H1 (cell line): Measurements from ENCODE around the gene RDH14. TPM values are rescaled to one million over a fixed set of nuclear protein-coding genes. Genes with fewer than 3 reads are reported as not detected.

Experiments used
- CTCF ChIA-PET: fragments of 300-600 bp; sonication (Branson Sonifier 250); formaldehyde crosslinking; loops from one replicate; lab custom pipeline; 2021; ENCODE audit not compliant: partially characterized antibody; lab: Charles Lee
- POLR2A ChIA-PET: fragments of 300-600 bp; sonication (Branson Sonifier 250); formaldehyde crosslinking; loops from one replicate; lab custom pipeline; 2021; ENCODE audit warnings: inconsistent platforms; ENCODE audit not compliant: partially characterized antibody; lab: Charles Lee
- DNase-seq, 2 experiments: peaks; one replicate each; pipeline versions ENCODE4 v3.0.0 to v3.0.0-alpha.2; 2010 to 2022; ENCODE audit warnings: low spot score in 2 of 2, low read depth in 1 of 2, mixed read lengths in 1 of 2
- FAIRE-seq: peaks from 2 replicates; lab custom pipeline; 2011; peaks lifted over from hg19 to GRCh38; lab: Jason Lieb, UNC
- H2AFZ ChIP-seq: 2 replicates; pipeline ENCODE4 v1.8.1; 2012; ENCODE audit warnings: low read length, inconsistent platforms
- H2AK5ac ChIP-seq: 2 replicates; pipeline ENCODE4 v1.6.1; 2013; ENCODE audit warnings: low read depth, low read length
- H2BK120ac ChIP-seq: replicated peaks from 2 replicates; pipeline ENCODE3; 2013; ENCODE audit warnings: low read depth, low read length, inconsistent platforms
- H2BK12ac ChIP-seq: 2 replicates; pipeline ENCODE4 v1.6.1; 2013; ENCODE audit warnings: low read depth, low read length
- H2BK15ac ChIP-seq: 2 replicates; pipeline ENCODE4 v1.6.1; 2013; ENCODE audit warnings: low read length
- H2BK20ac ChIP-seq: 2 replicates; pipeline ENCODE4 v1.6.1; 2013; ENCODE audit warnings: low read length
- H2BK5ac ChIP-seq: 2 replicates; pipeline ENCODE4 v1.6.1; 2013; ENCODE audit warnings: low read depth, low read length
- H3K14ac ChIP-seq: 2 replicates; pipeline ENCODE4 v1.6.1; 2013; ENCODE audit warnings: inconsistent platforms; ENCODE audit not compliant: insufficient read length
- H3K18ac ChIP-seq: 2 replicates; pipeline ENCODE4 v1.6.1; 2013; ENCODE audit warnings: low read length; ENCODE audit errors: extremely low read depth
- H3K23ac ChIP-seq: 2 replicates; pipeline ENCODE4 v1.6.1; 2013; ENCODE audit warnings: inconsistent platforms; ENCODE audit not compliant: insufficient read length
- H3K23me2 ChIP-seq: 2 replicates; pipeline ENCODE4 v1.6.1; 2013; ENCODE audit warnings: low read depth, low read length
- H3K27ac ChIP-seq: 2 replicates; pipeline ENCODE4 v1.6.1; 2011; ENCODE audit warnings: low read depth, low read length, inconsistent platforms
- H3K27me3 ChIP-seq, 4 experiments: replicated peaks in 1 of 4; 1 replicate in 1 of 4; 2 replicates in 3 of 4; pipeline versions ENCODE4 v1.6.1 to v1.8.1; 2011 to 2013; ENCODE audit warnings: low read length in 3 of 4, mild to moderate bottlenecking in 3 of 4, inconsistent platforms in 2 of 4, mixed read lengths in 2 of 4, moderate library complexity in 1 of 4; ENCODE audit not compliant: control insufficient read depth in 3 of 4, insufficient read depth in 3 of 4; ENCODE audit errors: extremely low read depth in 1 of 4
- H3K36me3 ChIP-seq, 4 experiments: 2 replicates each; pipeline versions ENCODE4 v1.6.1 to v1.8.1; 2011 to 2013; ENCODE audit warnings: mild to moderate bottlenecking in 4 of 4, low read length in 3 of 4, moderate library complexity in 2 of 4, control low read depth in 1 of 4, inconsistent platforms in 1 of 4; ENCODE audit not compliant: insufficient read depth in 4 of 4, control insufficient read depth in 2 of 4
- H3K4ac ChIP-seq: replicated peaks from 2 replicates; pipeline ENCODE3; 2013; ENCODE audit warnings: low read length, low read depth, mixed read lengths, inconsistent platforms; ENCODE audit not compliant: insufficient read length
- H3K4me1 ChIP-seq, 4 experiments: replicated peaks in 1 of 4; 1 replicate in 1 of 4; 2 replicates in 3 of 4; pipeline versions ENCODE4 v1.6.1 to v1.8.1; 2011 to 2013; ENCODE audit warnings: low read length in 3 of 4, inconsistent platforms in 2 of 4, mixed read lengths in 1 of 4; ENCODE audit not compliant: insufficient read depth in 4 of 4, control insufficient read depth in 3 of 4
- H3K4me2 ChIP-seq, 2 experiments: 2 replicates each; pipeline versions ENCODE4 v1.6.1 to v1.8.1; 2011 to 2013; ENCODE audit warnings: low read depth in 2 of 2, low read length in 2 of 2, control low read depth in 1 of 2, inconsistent platforms in 1 of 2, mild to moderate bottlenecking in 1 of 2; ENCODE audit not compliant: insufficient read depth in 1 of 2
- H3K4me3 ChIP-seq, 4 experiments: fragments of 200-600, 300-600 bp in 1 of 4; sonication (generic), shearing (Covaris generic), sonication (Bioruptor Twin) in 1 of 4; 2 replicates each; pipeline versions ENCODE4 v1.5.1 to v1.8.1; 2011 to 2016; ENCODE audit warnings: low read length in 4 of 4, low read depth in 3 of 4, control low read depth in 2 of 4, inconsistent platforms in 2 of 4, mild to moderate bottlenecking in 2 of 4, mixed read lengths in 1 of 4, moderate library complexity in 1 of 4; ENCODE audit not compliant: insufficient read depth in 2 of 4; ENCODE audit errors: extremely low read depth in 1 of 4
- H3K56ac ChIP-seq: replicated peaks from 2 replicates; pipeline ENCODE3; 2013; ENCODE audit warnings: low read depth, mild to moderate bottlenecking, mixed read lengths, low read length, inconsistent platforms; ENCODE audit not compliant: insufficient read length
- H3K79me1 ChIP-seq: 2 replicates; pipeline ENCODE4 v1.6.1; 2013; ENCODE audit warnings: low read depth, low read length, control low read depth
- H3K79me2 ChIP-seq, 2 experiments: 2 replicates each; pipeline versions ENCODE4 v1.6.1 to v1.8.1; 2012 to 2013; ENCODE audit warnings: low read length in 2 of 2, mild to moderate bottlenecking in 2 of 2, inconsistent platforms in 1 of 2; ENCODE audit not compliant: insufficient read depth in 2 of 2, control insufficient read depth in 1 of 2
- H3K9ac ChIP-seq, 4 experiments: replicated peaks in 1 of 4; 1 replicate in 1 of 4; 2 replicates in 3 of 4; pipeline versions ENCODE4 v1.6.1 to v1.8.1; 2011 to 2013; ENCODE audit warnings: low read depth in 3 of 4, low read length in 3 of 4, control low read depth in 2 of 4, mild to moderate bottlenecking in 2 of 4, moderate library complexity in 2 of 4, inconsistent platforms in 1 of 4; ENCODE audit errors: extremely low read depth in 1 of 4
- H3K9me3 ChIP-seq, 2 experiments: 2 replicates each; pipeline versions ENCODE4 v1.6.1 to v1.8.1; 2012 to 2013; ENCODE audit warnings: mild to moderate bottlenecking in 2 of 2, moderate library complexity in 2 of 2, control low read depth in 1 of 2, inconsistent platforms in 1 of 2, low read depth in 1 of 2, low read length in 1 of 2, mixed read lengths in 1 of 2; ENCODE audit not compliant: insufficient read depth in 2 of 2
- H4K20me1 ChIP-seq, 2 experiments: replicated peaks in 1 of 2; 2 replicates each; pipeline versions ENCODE3 to v1.8.1; 2011 to 2013; ENCODE audit warnings: inconsistent platforms in 2 of 2, low read length in 2 of 2, mild to moderate bottlenecking in 1 of 2; ENCODE audit not compliant: insufficient read depth in 2 of 2, control insufficient read depth in 1 of 2
- H4K5ac ChIP-seq: 2 replicates; pipeline ENCODE4 v1.6.1; 2013; ENCODE audit warnings: low read length, low read depth, mixed read lengths, inconsistent platforms; ENCODE audit not compliant: insufficient read length
- H4K8ac ChIP-seq: 2 replicates; pipeline ENCODE4 v1.8.0; 2013; ENCODE audit warnings: mild to moderate bottlenecking, moderate library complexity, low read length, inconsistent platforms; ENCODE audit not compliant: insufficient read depth; ENCODE audit errors: extremely low read depth
- H4K91ac ChIP-seq: replicated peaks from 2 replicates; pipeline ENCODE3; 2013; ENCODE audit warnings: low read length, mixed read lengths, inconsistent platforms; ENCODE audit not compliant: insufficient read length
- CBX5 ChIP-seq: fragments of 300-800, 300-1000 bp; sonication (generic); IDR thresholded peaks from 2 replicates; pipeline ENCODE4 v1.7.1; 2016; ENCODE audit warnings: antibody characterized with exemption, low read length, low read depth
- CEBPB ChIP-seq: IDR thresholded peaks from 2 replicates; pipeline ENCODE4 v1.6.1; 2012; ENCODE audit warnings: low read depth, low read length
- CHD1 ChIP-seq: IDR thresholded peaks from 2 replicates; pipeline ENCODE4 v1.6.1; 2012; ENCODE audit warnings: low read depth, low read length, improper control_type of control experiment
- EGR1 ChIP-seq: IDR thresholded peaks from 2 replicates; pipeline ENCODE4 v1.6.1; 2011; ENCODE audit warnings: low read depth, low read length, borderline replicate concordance
- GABPA ChIP-seq: IDR thresholded peaks from 2 replicates; pipeline ENCODE4 v1.6.1; 2011; ENCODE audit warnings: mild to moderate bottlenecking, low read length, moderate library complexity, borderline replicate concordance; ENCODE audit not compliant: insufficient read depth
- GTF2F1 ChIP-seq: IDR thresholded peaks from 2 replicates; pipeline ENCODE4 v1.6.1; 2012; ENCODE audit warnings: low read depth, low read length, improper control_type of control experiment, borderline replicate concordance
- HDAC6 ChIP-seq: IDR thresholded peaks from one replicate; pipeline ENCODE4 v1.7.1; 2012; ENCODE audit warnings: low read depth, mild to moderate bottlenecking, inconsistent platforms, low read length, moderate library complexity
- JUN ChIP-seq: IDR thresholded peaks from 2 replicates; pipeline ENCODE4 v1.6.1; 2011; ENCODE audit warnings: low read depth, mild to moderate bottlenecking, improper control_type of control experiment, low read length
- KDM4A ChIP-seq: IDR thresholded peaks from one replicate; pipeline ENCODE4 v1.7.1; 2012; ENCODE audit warnings: low read depth, mild to moderate bottlenecking, moderate library complexity, low read length, inconsistent platforms; ENCODE audit not compliant: severe bottlenecking
- MAX ChIP-seq: IDR thresholded peaks from 2 replicates; pipeline ENCODE4 v1.6.1; 2012; ENCODE audit warnings: inconsistent platforms
- NRF1 ChIP-seq: IDR thresholded peaks from 2 replicates; pipeline ENCODE4 v1.6.1; 2011; ENCODE audit warnings: mild to moderate bottlenecking, low read depth, low read length, improper control_type of control experiment
- POLR2AphosphoS5 ChIP-seq: IDR thresholded peaks from 2 replicates; pipeline ENCODE4 v1.6.1; 2011; ENCODE audit warnings: low read depth, low read length
- RFX5 ChIP-seq: IDR thresholded peaks from 2 replicates; pipeline ENCODE4 v1.6.1; 2011; ENCODE audit warnings: low read depth, low read length, improper control_type of control experiment, borderline replicate concordance
- SIRT6 ChIP-seq: IDR thresholded peaks from one replicate; pipeline ENCODE4 v1.7.1; 2012; ENCODE audit warnings: low read length, inconsistent platforms
- SP4 ChIP-seq: IDR thresholded peaks from 2 replicates; pipeline ENCODE4 v1.6.1; 2012; ENCODE audit warnings: low read length, inconsistent platforms
- YY1 ChIP-seq: IDR thresholded peaks from 2 replicates; pipeline ENCODE4 v1.6.1; 2011; ENCODE audit warnings: low read depth, mild to moderate bottlenecking, low read length
- WGBS, 2 experiments: shearing (Covaris generic) in 1 of 2; methylation state at CpG; one replicate each; pipeline versions ENCODE4 v1.1.6 to v1.1.7; 2013 to 2015; ENCODE audit warnings: low lambda C conversion rate in 2 of 2, mixed read lengths in 2 of 2, inconsistent platforms in 1 of 2, low coverage in 1 of 2, missing lambda C conversion rate in 1 of 2; ENCODE audit not compliant: insufficient replicate concordance in 2 of 2, insufficient coverage in 1 of 2, insufficient read length in 1 of 2; ENCODE audit errors: extremely low coverage in 1 of 2, missing lambda C conversion rate in 1 of 2; 5-methylcytosine and 5-hydroxymethylcytosine counted together
- polyA plus RNA-seq, 7 experiments: library from polyadenylated mRNA; depleted of rRNA in 3 of 7; stranded (reverse) in 5 of 7; unstranded in 2 of 7; fragments of >200 nt in 5 of 7; fragments of 200-250 nt in 2 of 7; gene quantifications; 1 replicate in 5 of 7; 2 replicates in 1 of 7; 4 replicates in 1 of 7; pipeline versions ENCODE4 v1.2.1 to v1.2.3, GENCODE V29; 2011 to 2013; ENCODE audit warnings: missing spikeins in 2 of 7, mixed read lengths in 2 of 7
- total RNA-seq: library from RNA; stranded (reverse); fragmentation: NEBNext Ultra II Directional; extraction: Animal tissue kit (Norgen Biotek cat#: 25700); gene quantifications from 2 replicates; pipeline ENCODE4 v1.2.1, GENCODE V29; 2021

The RDH14 gene
- total and polyA plus RNA-seq, 2 of the 8 experiments (the other 6 are each of a cell fraction or from before 2014, with no cell fraction given), result 14.7 to 23.6 TPM

GRCh38 chr2:18510775-18511174, 49.7 kb downstream of the RDH14 start:
- Histone ChIP-seq H3K18ac (no peak overlapping the region), H4K20me1 (no peaks in the 10 kb centered on the region), H2BK5ac (no peak overlapping the region), H2AFZ (no peak overlapping the region), H3K23ac (no peak overlapping the region), H3K9ac (no peak overlapping the region), H3K36me3 (no peaks in the 10 kb centered on the region), H3K56ac (no peak overlapping the region), H3K23me2 (peaks cover 3% of the 10 kb centered on the region; the same call in 1 of the 2 replicates), H3K9me3 (no peaks in the 10 kb centered on the region), H3K4me2 (no peak overlapping the region), H2BK20ac (no peak overlapping the region), H4K8ac (no peak overlapping the region), H2BK120ac (no peak overlapping the region), H2BK15ac (no peak overlapping the region), H4K5ac (no peak overlapping the region), H3K4me1 (no peaks in the 10 kb centered on the region), H3K27ac (no peak overlapping the region), H3K27me3 (no peaks in the 10 kb centered on the region), H3K4ac (no peak overlapping the region), H2BK12ac (no peak overlapping the region), H3K14ac (no peak overlapping the region), H3K4me3 (no peak overlapping the region), H4K91ac (no peak overlapping the region), H3K79me2 (no peaks in the 10 kb centered on the region), H2AK5ac (no peak overlapping the region), H3K79me1 (no peaks in the 10 kb centered on the region)
- ChIA-PET CTCF (interaction anchor here (0.9 to 2.9 kb wide), 4 partner anchors 9 to 1352 kb away, joined by 3 to 16 read pairs (median 4); no protein-coding TSS in a partner anchor), POLR2A (no interaction called here)
- no peak for DNase-seq
- no peak for FAIRE-seq
- WGBS, 2 experiments, result 94% methylated on average over 2 of the region's 2 CpGs; no CpG with 5 or more reads in 1 of the 2 experiments
- no peak for TF ChIP-seq RFX5
- TF ChIP-seq GABPA, result no peak
- TF ChIP-seq YY1, result no peak
- no peak for TF ChIP-seq MAX
- TF ChIP-seq POLR2AphosphoS5, result no peak
- TF ChIP-seq CBX5, result no peak
- no peak for TF ChIP-seq EGR1
- TF ChIP-seq GTF2F1, result no peak
- no peak for TF ChIP-seq CHD1
- no peak for TF ChIP-seq JUN
- TF ChIP-seq SP4, result no peak
- TF ChIP-seq KDM4A, result no peak
- TF ChIP-seq CEBPB, result no peak
- TF ChIP-seq SIRT6, result no peak
- no peak for TF ChIP-seq NRF1
- no peak for TF ChIP-seq HDAC6
